ENCODE measurements around the gene JMY. TPM values are rescaled to one million over a fixed set of nuclear protein-coding genes. Genes with fewer than 3 reads are reported as not detected.

Gene JMY
- total RNA-seq, 3 donors from 2014 or later, result 6.4 to 55.9 (median 8.8) TPM

DNA sequence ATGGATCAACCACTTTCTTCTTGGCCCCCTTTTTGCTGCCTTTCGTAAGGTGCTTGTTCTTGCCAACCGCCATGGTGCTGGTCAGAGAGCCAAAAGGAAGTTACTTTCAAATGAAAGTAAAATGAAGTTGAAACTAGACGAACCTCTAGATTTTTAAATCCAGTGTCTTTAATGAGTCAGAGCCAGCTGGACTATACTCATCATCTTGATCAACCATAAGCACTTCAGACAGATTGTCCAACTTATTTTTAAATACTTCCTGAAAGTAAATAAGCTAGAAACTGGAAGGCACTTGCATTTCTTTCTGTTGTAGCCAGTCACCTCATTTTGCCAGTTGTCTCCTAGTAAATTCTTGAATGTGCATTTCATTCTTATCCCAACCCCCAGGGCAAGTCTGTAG is 48.9 kb downstream of the JMY start:
- intact Hi-C loops (cut with DNase I, micrococcal nuclease), result no loop called here
- ATAC-seq, result no peak
- H3K9me3 ChIP-seq, result no peaks in the 10 kb centered on the region

DNA sequence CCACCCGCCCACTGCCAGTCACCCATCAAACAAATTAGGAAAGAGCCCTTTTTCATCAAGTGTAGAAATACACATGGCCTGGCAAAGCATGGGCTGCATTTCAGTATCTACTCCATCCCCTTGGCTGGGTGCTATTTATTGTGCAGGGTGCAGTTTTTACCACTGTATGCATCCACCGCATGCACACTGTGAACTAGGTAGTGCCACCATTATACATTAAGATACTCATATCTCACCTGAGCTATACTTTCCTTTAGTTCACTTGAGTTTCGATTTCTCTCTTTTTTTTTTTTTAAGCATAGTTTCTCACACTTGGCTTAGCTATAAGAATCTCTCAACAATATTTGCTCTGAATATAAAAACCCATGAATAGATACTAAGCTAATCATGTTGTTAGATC is 49.4 kb downstream of the JMY start:
- intact Hi-C loops (cut with DNase I, micrococcal nuclease), result no loop called here
- no peak overlapping the region for H3K4me3 ChIP-seq
- ATAC-seq, result no peak

More for the DNA sequence above, 48.9 kb downstream of the JMY start:
- H3K4me3 ChIP-seq, result no peak overlapping the region
- TF ChIP-seq, protein P1, sequence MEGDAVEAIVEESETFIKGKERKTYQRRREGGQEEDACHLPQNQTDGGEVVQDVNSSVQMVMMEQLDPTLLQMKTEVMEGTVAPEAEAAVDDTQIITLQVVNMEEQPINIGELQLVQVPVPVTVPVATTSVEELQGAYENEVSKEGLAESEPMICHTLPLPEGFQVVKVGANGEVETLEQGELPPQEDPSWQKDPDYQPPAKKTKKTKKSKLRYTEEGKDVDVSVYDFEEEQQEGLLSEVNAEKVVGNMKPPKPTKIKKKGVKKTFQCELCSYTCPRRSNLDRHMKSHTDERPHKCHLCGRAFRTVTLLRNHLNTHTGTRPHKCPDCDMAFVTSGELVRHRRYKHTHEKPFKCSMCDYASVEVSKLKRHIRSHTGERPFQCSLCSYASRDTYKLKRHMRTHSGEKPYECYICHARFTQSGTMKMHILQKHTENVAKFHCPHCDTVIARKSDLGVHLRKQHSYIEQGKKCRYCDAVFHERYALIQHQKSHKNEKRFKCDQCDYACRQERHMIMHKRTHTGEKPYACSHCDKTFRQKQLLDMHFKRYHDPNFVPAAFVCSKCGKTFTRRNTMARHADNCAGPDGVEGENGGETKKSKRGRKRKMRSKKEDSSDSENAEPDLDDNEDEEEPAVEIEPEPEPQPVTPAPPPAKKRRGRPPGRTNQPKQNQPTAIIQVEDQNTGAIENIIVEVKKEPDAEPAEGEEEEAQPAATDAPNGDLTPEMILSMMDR (IDR thresholded peaks at IDR 0.05), result no peak
- no peaks in the 10 kb centered on the region for H3K36me3 ChIP-seq (ENCODE audit: low read depth)
- no peaks in the 10 kb centered on the region for H3K4me1 ChIP-seq (ENCODE audit: low read depth)
- DNase-seq, result no peak

DNA sequence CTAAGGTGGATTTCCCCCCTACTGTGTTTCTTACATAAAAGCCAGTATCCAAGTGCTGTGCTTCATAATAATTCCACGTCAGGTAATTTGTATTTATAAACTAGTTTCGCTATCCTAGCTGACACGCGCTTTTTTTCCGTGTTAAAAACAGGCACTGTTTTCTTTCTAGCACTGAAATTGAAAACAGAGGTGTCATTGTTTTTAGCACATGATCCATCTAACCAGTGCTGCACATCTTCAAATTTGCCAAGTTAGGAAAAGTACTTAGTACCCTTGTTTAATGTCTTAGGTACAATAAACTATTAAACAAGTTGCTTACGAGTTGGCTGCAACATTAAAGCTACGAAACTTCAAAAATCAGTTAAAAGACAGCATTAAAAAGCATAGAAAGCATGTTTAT is 49.9 kb downstream of the JMY start:
- TF ChIP-seq, protein P1 (IDR thresholded peaks at IDR 0.05), result no peak
- Histone ChIP-seq H3K4me1 (ENCODE audit: low read depth) (no peaks in the 10 kb centered on the region), H3K36me3 (ENCODE audit: low read depth) (no peaks in the 10 kb centered on the region), H3K9me3 (no peaks in the 10 kb centered on the region), H3K4me3 (no peak overlapping the region)
- no peak for ATAC-seq
- no peak for DNase-seq
- intact Hi-C loops (cut with DNase I, micrococcal nuclease), result no loop called here

More for the DNA sequence above, 49.4 kb downstream of the JMY start:
- Histone ChIP-seq H3K36me3 (ENCODE audit: low read depth) (no peaks in the 10 kb centered on the region), H3K9me3 (no peaks in the 10 kb centered on the region), H3K4me1 (ENCODE audit: low read depth) (no peaks in the 10 kb centered on the region)
- DNase-seq, result no peak
- TF ChIP-seq, protein P1 (IDR thresholded peaks at IDR 0.05), result no peak

DNA sequence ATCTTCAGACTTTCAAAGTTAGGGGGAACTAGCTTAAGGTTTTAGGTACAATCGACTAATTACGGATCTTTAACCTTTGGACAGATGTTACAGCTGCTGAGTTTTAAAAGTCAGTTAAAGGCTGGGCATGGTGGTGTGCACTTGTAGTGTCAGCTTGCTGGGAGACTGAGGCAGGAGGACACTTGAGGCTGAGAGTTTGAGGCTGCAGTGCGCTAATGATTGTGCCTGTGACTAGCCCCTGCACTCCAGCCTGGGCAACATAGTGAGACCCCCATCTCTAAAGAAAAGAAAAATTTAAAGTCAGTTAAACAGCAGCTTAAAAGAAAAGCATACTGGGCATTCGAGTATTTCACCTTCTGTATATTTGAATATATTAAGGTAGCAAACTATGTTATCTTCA is 51.4 kb downstream of the JMY start:
- ATAC-seq (no peak), DNase-seq (no peak)
- Histone ChIP-seq H3K4me1 (ENCODE audit: low read depth) (no peaks in the 10 kb centered on the region), H3K4me3 (no peak overlapping the region), H3K9me3 (no peaks in the 10 kb centered on the region), H3K36me3 (ENCODE audit: low read depth) (no peaks in the 10 kb centered on the region)
- TF ChIP-seq, protein P1 (IDR thresholded peaks at IDR 0.05), result no peak
- intact Hi-C loops (cut with DNase I, micrococcal nuclease), result no loop called here

DNA sequence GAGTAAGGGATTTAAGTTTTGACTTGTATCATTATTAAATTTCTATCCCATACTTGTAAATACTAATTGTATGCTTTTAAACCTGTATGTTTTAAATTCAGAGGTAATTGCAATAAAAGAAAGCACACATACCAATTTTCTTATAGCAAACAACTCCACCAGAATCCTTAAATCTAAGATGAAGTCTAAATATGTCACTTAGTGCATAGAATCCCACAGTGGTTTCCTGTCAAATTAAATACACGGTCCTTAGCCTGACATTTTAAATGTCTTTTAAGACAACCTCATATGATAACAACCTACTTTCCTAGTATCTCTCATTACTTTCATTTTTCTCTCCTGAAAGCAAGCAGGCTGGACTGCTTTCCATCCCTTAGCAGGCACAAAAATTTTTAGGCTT is 52.0 kb downstream of the JMY start:
- no peak for ATAC-seq
- Histone ChIP-seq H3K4me3 (no peak overlapping the region), H3K36me3 (ENCODE audit: low read depth) (no peaks in the 10 kb centered on the region), H3K4me1 (ENCODE audit: low read depth) (no peaks in the 10 kb centered on the region), H3K9me3 (no peaks in the 10 kb centered on the region)
- TF ChIP-seq, protein P1 (IDR thresholded peaks at IDR 0.05), result no peak
- intact Hi-C loops (cut with DNase I, micrococcal nuclease), result no loop called here
- DNase-seq, result no peak

DNA sequence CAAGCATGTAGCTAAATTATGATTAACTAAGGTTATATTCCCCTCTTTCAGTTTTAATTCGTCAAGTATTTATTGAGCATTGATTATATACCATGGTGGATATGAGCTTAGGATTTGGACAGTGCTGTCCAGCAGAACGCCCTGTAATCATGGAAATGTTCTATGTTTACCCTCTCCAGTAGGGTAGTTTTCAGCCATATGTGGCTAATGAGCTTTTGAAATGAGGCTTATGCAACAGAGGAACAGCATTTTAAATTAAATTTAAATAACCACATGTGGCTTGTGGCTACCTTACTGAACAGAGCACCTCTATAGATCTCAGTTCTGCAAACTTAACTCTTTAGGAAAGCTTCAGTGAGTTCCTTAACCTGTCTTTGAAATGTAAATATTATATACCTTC is 59.1 kb downstream of the JMY start:
- ATAC-seq (no peak), DNase-seq (no peak)
- H3K4me1 ChIP-seq (ENCODE audit: low read depth), result no peaks in the 10 kb centered on the region
- TF ChIP-seq, protein P1 (IDR thresholded peaks at IDR 0.05), result no peak
- no peaks in the 10 kb centered on the region for H3K9me3 ChIP-seq
- no peak overlapping the region for H3K4me3 ChIP-seq
- no peaks in the 10 kb centered on the region for H3K36me3 ChIP-seq (ENCODE audit: low read depth)
- intact Hi-C loops (cut with DNase I, micrococcal nuclease), result no loop called here

All from mucosa of descending colon (tissue), 3 donors.